A673 (cell line): ENCODE measurements around the gene GAB4.
"Not testable (repeated sequence)": the region's sequence is repeated elsewhere in the genome, so short reads cannot be mapped to it uniquely, and the experiment has no call there.

ENCODE experiments used
- CTCF ChIP-seq: fragments of 300-800, 200-600 bp; sonication (generic); conservative IDR thresholded peaks from 2 replicates; pipeline ENCODE4 v1.5.1; 2017; ENCODE audit warnings: low read depth, mild to moderate bottlenecking, antibody characterized with exemption, low read length, moderate library complexity, mixed read lengths
- EZH2 ChIP-seq: fragments of 200-600 bp; sonication (generic); IDR thresholded peaks from 2 replicates; pipeline ENCODE4 v1.6.1; 2017; ENCODE audit warnings: borderline replicate concordance, low read depth, mild to moderate bottlenecking, mixed read lengths, antibody characterized with exemption, low read length; ENCODE audit not compliant: poor library complexity, severe bottlenecking

GRCh38 chr22:17014101-17014440 is 6.0 kb upstream of the GAB4 start:
- TF ChIP-seq CTCF, EZH2: not testable (repeated sequence)
